ENCODE data around the gene FOXK2.

FOXK2 gene

DNA sequence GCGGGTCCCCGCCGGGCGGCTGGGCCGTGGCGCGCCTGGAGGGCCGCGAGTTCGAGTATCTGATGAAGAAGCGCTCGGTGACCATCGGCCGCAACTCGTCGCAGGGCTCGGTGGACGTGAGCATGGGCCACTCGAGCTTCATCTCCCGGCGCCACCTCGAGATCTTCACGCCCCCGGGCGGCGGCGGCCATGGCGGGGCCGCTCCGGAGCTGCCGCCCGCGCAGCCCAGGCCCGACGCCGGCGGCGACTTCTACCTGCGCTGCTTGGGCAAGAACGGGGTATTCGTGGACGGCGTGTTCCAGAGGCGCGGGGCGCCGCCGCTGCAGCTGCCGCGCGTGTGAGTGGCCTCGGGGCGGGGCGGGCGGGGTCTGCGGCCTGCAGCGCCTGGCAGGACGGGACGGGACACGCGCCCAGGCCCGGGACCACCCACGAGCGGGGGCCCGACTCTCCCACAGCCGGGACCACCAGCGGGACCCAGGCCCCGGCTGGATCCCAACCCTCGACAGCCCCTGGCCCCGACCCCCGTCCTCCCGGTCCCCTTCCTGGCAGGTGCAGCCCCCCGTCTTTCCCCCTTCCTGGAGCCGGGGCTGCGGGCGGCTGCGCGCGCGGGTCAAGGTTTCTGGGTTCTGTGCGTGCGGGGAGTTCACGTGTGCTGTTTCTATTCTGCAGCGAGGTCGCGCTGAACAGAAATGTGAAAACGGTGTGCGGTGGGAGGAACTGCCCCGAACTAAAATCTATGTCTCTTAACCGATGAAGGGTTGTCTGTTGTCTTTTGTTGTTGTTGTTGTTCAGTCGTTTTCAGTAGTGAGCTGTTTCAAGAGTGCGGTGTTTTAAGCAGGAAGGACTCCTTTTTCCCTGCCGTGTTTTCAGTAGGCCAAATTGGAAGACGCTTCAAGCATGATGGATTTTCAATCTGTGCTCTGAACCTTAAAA lies 705 bp downstream of the FOXK2 start:
- Histone ChIP-seq H3K27ac (peak overlapping the region; percentile 62), H3K9me3 (ENCODE audit: low read depth, low read length) (no peaks in the 10 kb centered on the region), H3K36me3 (ENCODE audit: insufficient read depth, low read length) (no peaks in the 10 kb centered on the region), H3K9ac (ENCODE audit: insufficient read length) (peak overlapping the region; percentile 89), H3K4me3 (peak overlapping the region; percentile 96)
- DNase-seq (ENCODE audit: low read depth, low spot score), result no peak
- TF ChIP-seq FOXP2 (optimal IDR thresholded peaks at IDR 0.05; ENCODE audit: control extremely low read depth, extremely low read length, insufficient read depth) (no peak), EZH2 (IDR thresholded peaks at IDR 0.05) (no peak), POLR2AphosphoS5 (IDR thresholded peaks at IDR 0.05; ENCODE audit: borderline replicate concordance, low read depth, low read length) (no peak)

DNA sequence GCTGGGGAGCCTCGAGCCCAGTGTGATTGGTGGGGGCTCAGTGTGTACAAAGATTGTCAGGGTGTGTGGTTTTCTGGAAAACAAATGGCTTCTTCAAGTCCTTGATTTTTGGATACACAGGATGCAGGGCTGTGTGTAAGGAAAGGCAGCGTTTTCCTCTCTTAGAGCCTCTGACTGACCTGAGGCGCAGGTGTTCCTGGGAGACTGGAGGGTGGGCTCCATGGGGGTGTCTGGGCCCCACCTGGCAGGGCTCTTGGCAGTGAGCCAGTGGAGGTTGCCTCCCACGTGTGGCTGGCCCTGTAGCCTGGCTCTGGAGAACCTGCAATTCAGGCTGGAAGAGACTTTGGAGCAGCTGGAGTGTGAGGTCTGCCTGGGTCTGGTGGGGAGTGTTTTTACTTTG lies 5.0 kb downstream of the FOXK2 start:
- Histone ChIP-seq H3K9me3 (ENCODE audit: low read depth, low read length) (no peaks in the 10 kb centered on the region), H3K36me3 (ENCODE audit: insufficient read depth, low read length) (no peaks in the 10 kb centered on the region), H3K4me3 (no peak overlapping the region), H3K9ac (ENCODE audit: insufficient read length) (peak overlapping the region; percentile 41), H3K27ac (no peak overlapping the region)
- DNase-seq (ENCODE audit: low read depth, low spot score), result no peak
- TF ChIP-seq POLR2AphosphoS5 (IDR thresholded peaks at IDR 0.05; ENCODE audit: borderline replicate concordance, low read depth, low read length), result no peak
- TF ChIP-seq EZH2 (IDR thresholded peaks at IDR 0.05), result no peak
- TF ChIP-seq FOXP2 (optimal IDR thresholded peaks at IDR 0.05; ENCODE audit: control extremely low read depth, extremely low read length, insufficient read depth), result no peak

DNA sequence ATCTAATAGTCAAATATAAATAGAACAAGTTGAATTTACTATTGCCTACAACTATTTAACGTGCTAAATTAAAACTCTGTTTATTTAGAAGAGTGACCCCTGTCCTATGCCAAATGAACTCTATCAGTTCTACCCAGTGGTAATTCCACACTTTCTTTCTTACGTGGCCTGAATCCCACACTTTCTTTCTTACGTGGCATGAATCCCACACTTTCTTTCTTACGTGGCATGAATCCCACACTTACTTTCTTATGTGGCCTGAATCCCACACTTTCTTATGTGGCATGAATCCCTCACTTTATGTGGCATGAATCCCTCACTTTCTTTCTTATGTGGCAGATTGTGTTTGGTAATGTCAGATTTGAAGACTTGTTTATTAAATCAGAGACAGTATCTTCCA lies 6.2 kb downstream of the FOXK2 start:
- Histone ChIP-seq H3K36me3 (ENCODE audit: insufficient read depth, low read length) (no peaks in the 10 kb centered on the region), H3K27ac (no peak overlapping the region), H3K9ac (ENCODE audit: insufficient read length) (no peak overlapping the region), H3K9me3 (ENCODE audit: low read depth, low read length) (no peaks in the 10 kb centered on the region), H3K4me3 (no peak overlapping the region)
- no peak for DNase-seq (ENCODE audit: low read depth, low spot score)
- no peak for TF ChIP-seq EZH2 (IDR thresholded peaks at IDR 0.05)
- TF ChIP-seq FOXP2 (optimal IDR thresholded peaks at IDR 0.05; ENCODE audit: control extremely low read depth, extremely low read length, insufficient read depth), result no peak
- TF ChIP-seq POLR2AphosphoS5 (IDR thresholded peaks at IDR 0.05; ENCODE audit: borderline replicate concordance, low read depth, low read length), result no peak

DNA sequence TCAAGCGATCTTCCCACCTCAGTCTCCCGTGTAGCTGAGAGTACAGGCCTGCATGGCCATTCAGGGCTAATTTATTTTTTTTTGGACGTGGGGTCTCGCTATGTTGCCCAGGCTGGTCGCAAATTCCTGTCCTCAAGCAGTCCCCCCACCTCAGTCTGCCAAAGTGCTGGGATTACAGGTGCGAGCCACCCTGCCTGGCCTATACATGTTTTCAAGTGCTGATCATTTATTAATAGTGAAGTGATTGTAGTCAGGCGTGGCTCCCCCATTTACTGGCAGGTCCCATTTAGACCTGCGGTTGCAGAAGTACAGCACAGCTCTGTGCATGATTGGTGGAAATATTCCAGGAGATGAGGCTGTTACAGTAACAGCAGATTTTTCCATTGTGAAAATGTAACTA lies 8.4 kb downstream of the FOXK2 start:
- TF ChIP-seq FOXP2 (optimal IDR thresholded peaks at IDR 0.05; ENCODE audit: control extremely low read depth, extremely low read length, insufficient read depth), result no peak
- no peak for TF ChIP-seq EZH2 (IDR thresholded peaks at IDR 0.05)
- TF ChIP-seq POLR2AphosphoS5 (IDR thresholded peaks at IDR 0.05; ENCODE audit: borderline replicate concordance, low read depth, low read length), result no peak
- no peak overlapping the region for H3K4me3 ChIP-seq
- H3K36me3 ChIP-seq (ENCODE audit: insufficient read depth, low read length), result no peaks in the 10 kb centered on the region
- no peak overlapping the region for H3K9ac ChIP-seq (ENCODE audit: insufficient read length)
- no peaks in the 10 kb centered on the region for H3K9me3 ChIP-seq (ENCODE audit: low read depth, low read length)
- H3K27ac ChIP-seq, result peak overlapping the region; percentile 63
- DNase-seq (ENCODE audit: low read depth, low spot score), result no peak

DNA sequence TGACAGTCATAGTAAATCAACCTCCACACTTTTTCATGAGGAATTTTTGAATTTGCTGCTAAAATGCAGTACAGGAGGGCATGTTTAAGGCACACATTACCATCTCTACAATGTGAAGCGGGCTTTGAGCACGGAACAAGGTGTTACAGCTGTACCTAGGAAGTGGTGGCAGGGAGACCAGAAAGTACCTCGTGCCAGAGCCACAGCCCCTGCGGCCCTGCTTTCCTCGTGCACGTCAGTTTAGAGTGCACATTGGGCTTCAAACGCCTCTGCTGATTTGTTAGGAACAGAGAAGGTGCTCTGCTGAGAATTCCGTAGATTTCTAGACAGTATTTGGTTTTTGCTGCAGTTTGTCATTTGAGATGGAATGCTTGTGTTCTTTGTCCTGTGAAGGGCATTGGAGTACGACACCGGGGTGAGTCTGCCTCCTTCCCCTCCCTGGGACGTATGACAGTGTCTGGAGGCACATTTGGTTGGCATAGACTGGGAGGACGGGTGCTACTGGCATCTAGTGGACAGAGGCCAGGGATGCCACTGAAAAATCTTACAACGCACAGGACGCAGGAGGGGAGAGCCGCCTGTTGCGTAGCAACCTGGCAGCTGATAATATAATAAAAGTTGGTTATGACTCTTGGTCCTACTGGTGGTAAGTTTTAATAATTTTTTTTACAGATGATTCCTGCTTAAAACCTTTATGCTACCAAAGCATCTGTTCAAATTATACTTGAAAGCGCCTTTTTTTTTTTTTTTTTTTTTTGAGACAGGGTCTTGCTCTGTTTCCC lies 9.1 kb downstream of the FOXK2 start:
- no peak overlapping the region for H3K4me3 ChIP-seq
- no peaks in the 10 kb centered on the region for H3K9me3 ChIP-seq (ENCODE audit: low read depth, low read length)
- H3K9ac ChIP-seq (ENCODE audit: insufficient read length), result no peak overlapping the region
- no peak for DNase-seq (ENCODE audit: low read depth, low spot score)
- peak overlapping the region; percentile 63 for H3K27ac ChIP-seq
- no peaks in the 10 kb centered on the region for H3K36me3 ChIP-seq (ENCODE audit: insufficient read depth, low read length)
- TF ChIP-seq EZH2 (IDR thresholded peaks at IDR 0.05) (no peak), FOXP2 (optimal IDR thresholded peaks at IDR 0.05; ENCODE audit: control extremely low read depth, extremely low read length, insufficient read depth) (no peak), POLR2AphosphoS5 (IDR thresholded peaks at IDR 0.05; ENCODE audit: borderline replicate concordance, low read depth, low read length) (no peak)

DNA sequence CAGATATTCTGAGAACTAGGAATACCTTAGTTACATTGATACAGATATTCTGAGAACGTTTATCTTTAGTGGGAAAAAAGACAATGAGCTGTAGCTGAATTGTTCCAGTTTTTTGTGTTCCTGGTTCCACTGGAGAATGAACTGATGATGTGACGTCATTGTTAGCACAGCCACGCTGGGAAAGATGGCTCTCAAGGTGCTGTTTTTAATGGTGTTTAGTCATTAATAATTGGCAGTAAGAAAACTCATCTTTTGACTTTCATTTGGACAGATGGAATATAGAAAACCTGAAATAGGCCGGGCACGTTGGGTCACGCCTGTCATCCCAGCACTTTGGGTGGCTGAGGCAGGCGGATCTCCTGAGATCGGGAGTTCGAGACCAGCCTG lies 10.4 kb downstream of the FOXK2 start:
- Histone ChIP-seq H3K36me3 (ENCODE audit: insufficient read depth, low read length) (no peaks in the 10 kb centered on the region), H3K9ac (ENCODE audit: insufficient read length) (no peak overlapping the region), H3K27ac (no peak overlapping the region), H3K4me3 (no peak overlapping the region), H3K9me3 (ENCODE audit: low read depth, low read length) (no peaks in the 10 kb centered on the region)
- TF ChIP-seq POLR2AphosphoS5 (IDR thresholded peaks at IDR 0.05; ENCODE audit: borderline replicate concordance, low read depth, low read length) (no peak), EZH2 (IDR thresholded peaks at IDR 0.05) (no peak), FOXP2 (optimal IDR thresholded peaks at IDR 0.05; ENCODE audit: control extremely low read depth, extremely low read length, insufficient read depth) (no peak)
- DNase-seq (ENCODE audit: low read depth, low spot score), result no peak

DNA sequence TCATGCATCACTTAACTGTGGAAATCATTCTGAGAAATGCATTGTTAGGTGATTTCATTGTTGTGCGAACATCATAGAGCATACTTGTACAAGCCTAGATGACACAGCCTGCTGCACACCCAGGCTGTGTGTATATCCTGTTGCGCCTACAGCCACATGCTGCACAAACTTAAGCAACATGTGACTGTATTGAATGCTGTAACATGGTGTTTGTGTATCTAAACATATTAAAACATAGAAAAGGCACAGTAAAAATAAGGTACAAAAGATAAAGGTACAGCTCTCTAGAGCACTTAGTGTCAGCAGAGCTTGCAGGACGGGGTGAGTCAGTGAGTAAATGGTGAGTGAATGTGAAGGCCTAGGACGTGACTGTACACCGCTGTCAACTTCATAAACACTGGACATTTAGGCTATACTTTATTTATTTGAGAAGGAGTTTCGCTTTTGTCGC lies 11.9 kb downstream of the FOXK2 start:
- no peak overlapping the region for H3K4me3 ChIP-seq
- DNase-seq (ENCODE audit: low read depth, low spot score), result no peak

DNA sequence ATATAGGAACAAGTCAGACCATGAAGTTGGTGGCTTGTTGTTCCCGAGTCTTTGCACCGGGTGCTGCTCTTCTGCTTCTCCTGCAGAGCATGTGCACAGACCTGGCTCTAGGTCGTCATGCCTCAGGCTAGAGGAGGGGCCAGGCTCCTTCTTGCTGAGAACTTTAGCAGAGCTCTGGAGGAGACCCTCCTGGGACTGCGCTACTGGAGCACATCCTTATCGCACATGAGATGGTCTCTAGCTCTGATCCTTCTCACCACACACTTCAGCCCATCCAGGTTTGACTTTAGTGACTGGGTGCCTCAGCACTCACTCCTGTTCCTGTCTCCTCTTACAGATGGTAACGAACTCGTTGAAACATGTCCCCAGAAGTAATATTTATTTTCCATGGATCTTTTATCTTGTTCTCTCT lies 14.9 kb downstream of the FOXK2 start:
- H3K36me3 ChIP-seq (ENCODE audit: insufficient read depth, low read length), result no peaks in the 10 kb centered on the region
- no peak overlapping the region for H3K4me3 ChIP-seq
- no peaks in the 10 kb centered on the region for H3K9me3 ChIP-seq (ENCODE audit: low read depth, low read length)
- no peak for DNase-seq (ENCODE audit: low read depth, low spot score)
- TF ChIP-seq POLR2AphosphoS5 (IDR thresholded peaks at IDR 0.05; ENCODE audit: borderline replicate concordance, low read depth, low read length) (no peak), EZH2 (IDR thresholded peaks at IDR 0.05) (no peak), FOXP2 (optimal IDR thresholded peaks at IDR 0.05; ENCODE audit: control extremely low read depth, extremely low read length, insufficient read depth) (no peak)
- no peak overlapping the region for H3K9ac ChIP-seq (ENCODE audit: insufficient read length)
- peak overlapping the region; percentile 4; the same call in 1 of the 2 replicates for H3K27ac ChIP-seq

More for the DNA sequence above, 11.9 kb downstream of the FOXK2 start:
- Histone ChIP-seq H3K27ac (peak overlapping the region; percentile 28; the same call in 1 of the 2 replicates), H3K9me3 (ENCODE audit: low read depth, low read length) (no peaks in the 10 kb centered on the region), H3K9ac (ENCODE audit: insufficient read length) (no peak overlapping the region), H3K36me3 (ENCODE audit: insufficient read depth, low read length) (no peaks in the 10 kb centered on the region)
- no peak for TF ChIP-seq POLR2AphosphoS5 (IDR thresholded peaks at IDR 0.05; ENCODE audit: borderline replicate concordance, low read depth, low read length)
- no peak for TF ChIP-seq EZH2 (IDR thresholded peaks at IDR 0.05)
- no peak for TF ChIP-seq FOXP2 (optimal IDR thresholded peaks at IDR 0.05; ENCODE audit: control extremely low read depth, extremely low read length, insufficient read depth)
